Activated B cell treated with CpG ODN at 0.5 μM for 24 hours (primary cell): Measurements from ENCODE around the gene EPSTI1. TPM values are rescaled to one million over a fixed set of nuclear protein-coding genes. Genes with fewer than 3 reads are reported as not detected.
A peak's percentile ranks its signal among the peaks of the same experiment; 100 is the strongest.

ENCODE experiments used
- ATAC-seq: fragments of 200-7000 bp; cut with Tn5 transposase; one replicate; pipeline ENCODE4 v1.10.0; 2021; ENCODE audit warnings: low read depth, mild to moderate bottlenecking, moderate library complexity
- CTCF ChIA-PET: fragments of 350-600 bp; sonication (Branson Sonifier 250); formaldehyde crosslinking; loops from one replicate; lab custom pipeline; 2021; ENCODE audit warnings: antibody characterized with exemption; lab: Charles Lee
- POLR2A ChIA-PET: fragments of 350-600 bp; sonication (Branson Sonifier 250); formaldehyde crosslinking; loops from one replicate; lab custom pipeline; 2021; ENCODE audit warnings: antibody characterized with exemption; lab: Charles Lee
- DNase-seq: peaks from one replicate; pipeline ENCODE4 v3.0.0; 2022
- H3K27ac Mint-ChIP-seq: one replicate; pipeline ENCODE4 v1.8.0; 2020; ENCODE audit warnings: mixed read lengths
- H3K27me3 Mint-ChIP-seq: one replicate; pipeline ENCODE4 v1.8.0; 2021; ENCODE audit warnings: mixed read lengths
- H3K36me3 Mint-ChIP-seq: one replicate; pipeline ENCODE4 v1.8.0; 2021; ENCODE audit warnings: low read depth, mixed read lengths
- H3K4me1 Mint-ChIP-seq: one replicate; pipeline ENCODE4 v1.8.0; 2021; ENCODE audit warnings: mixed read lengths
- H3K4me3 Mint-ChIP-seq: one replicate; pipeline ENCODE4 v1.8.0; 2020; ENCODE audit warnings: mild to moderate bottlenecking, mixed read lengths
- H3K9me3 Mint-ChIP-seq: one replicate; pipeline ENCODE4 v1.8.0; 2020; ENCODE audit warnings: mixed read lengths
- CTCF ChIP-seq: fragments of 200-600 bp; IDR thresholded peaks from one replicate; pipeline ENCODE4 v1.8.0; 2022; ENCODE audit warnings: antibody characterized with exemption, mild to moderate bottlenecking
- intact Hi-C: fragments of 100-400 bp; cut with micrococcal nuclease; formaldehyde crosslinking; loops from one replicate; pipeline ENCODE4 v1.15.1; 2024
- total RNA-seq: library from RNA; stranded (reverse); gene quantifications from 2 replicates; pipeline ENCODE4 v1.2.3, GENCODE V29; 2022

EPSTI1 gene
- total RNA-seq, 1 donor from 2014 or later, result 32.8 TPM

GRCh38 chr13:43036351-43037250, 44.6 kb upstream of the EPSTI1 start:
- no peak for ATAC-seq
- Mint-ChIP-seq H3K9me3 (peaks cover 3% of the 10 kb centered on the region), H3K27me3 (no peaks in the 10 kb centered on the region), H3K36me3 (peaks cover 45% of the 10 kb centered on the region), H3K27ac (no peak overlapping the region), H3K4me1 (peaks cover 48% of the 10 kb centered on the region), H3K4me3 (no peak overlapping the region)
- no peak for TF ChIP-seq CTCF
- ChIA-PET CTCF (interaction anchor here (0.7 to 1.3 kb wide), 3 partner anchors 9 to 29 kb away, joined by 3 read pairs; no protein-coding TSS in a partner anchor), POLR2A (no interaction called here)
- DNase-seq, result no peak
- intact Hi-C loops, result no loop called here

GRCh38 chr13:43033038-43033437, 41.0 kb upstream of the EPSTI1 start:
- ATAC-seq, result no peak
- ChIA-PET POLR2A (no interaction called here), CTCF (no interaction called here)
- TF ChIP-seq CTCF, result no peak
- H3K4me1 Mint-ChIP-seq, result peaks cover 49% of the 10 kb centered on the region
- H3K27ac Mint-ChIP-seq, result no peak overlapping the region
- no peak for DNase-seq
- no peaks in the 10 kb centered on the region for H3K27me3 Mint-ChIP-seq
- peaks cover 56% of the 10 kb centered on the region for H3K36me3 Mint-ChIP-seq
- peaks cover 3% of the 10 kb centered on the region for H3K9me3 Mint-ChIP-seq
- intact Hi-C loops, result loop anchor here (1.0 kb wide), 1 partner anchor 8 kb away; no protein-coding TSS in a partner anchor
- H3K4me3 Mint-ChIP-seq, result no peak overlapping the region

GRCh38 chr13:43031881-43032280, 39.8 kb upstream of the EPSTI1 start:
- peaks cover 58% of the 10 kb centered on the region for H3K36me3 Mint-ChIP-seq
- ChIA-PET CTCF (interaction anchor here (2.0 kb wide), 1 partner anchor 63 kb away, joined by 8 read pairs; no protein-coding TSS in a partner anchor), POLR2A (interaction anchor here (0.7 to 1.9 kb wide), 3 partner anchors 9 to 14 kb away, joined by 3 to 11 read pairs (median 3); partner anchors contain the start of gene DNAJC15)
- intact Hi-C loops, result loop anchor here (2.0 kb wide), 1 partner anchor 43 kb away; no protein-coding TSS in a partner anchor
- no peak overlapping the region for H3K27ac Mint-ChIP-seq
- H3K27me3 Mint-ChIP-seq, result no peaks in the 10 kb centered on the region
- H3K4me3 Mint-ChIP-seq, result no peak overlapping the region
- TF ChIP-seq CTCF, result no peak
- peaks cover 53% of the 10 kb centered on the region for H3K4me1 Mint-ChIP-seq
- no peak for DNase-seq
- ATAC-seq, result no peak
- peaks cover 3% of the 10 kb centered on the region for H3K9me3 Mint-ChIP-seq

GRCh38 chr13:43030548-43030947, 38.5 kb upstream of the EPSTI1 start:
- H3K27me3 Mint-ChIP-seq, result no peaks in the 10 kb centered on the region
- peak overlapping the region; percentile 19 for H3K4me3 Mint-ChIP-seq
- no peak for DNase-seq
- ChIA-PET POLR2A (interaction anchor here (1.0 to 1.9 kb wide), 2 partner anchors 12 to 39 kb away, joined by 4 to 11 read pairs; no protein-coding TSS in a partner anchor), CTCF (interaction anchor here (2.0 kb wide), 1 partner anchor 61 kb away, joined by 8 read pairs; no protein-coding TSS in a partner anchor)
- peaks cover 58% of the 10 kb centered on the region for H3K36me3 Mint-ChIP-seq
- peak; percentile 96 for ATAC-seq
- H3K27ac Mint-ChIP-seq, result peak overlapping the region; percentile 25
- intact Hi-C loops, result loop anchor here (1.0 to 2.0 kb wide), 3 partner anchors 15 to 53 kb away; no protein-coding TSS in a partner anchor
- H3K4me1 Mint-ChIP-seq, result peaks cover 65% of the 10 kb centered on the region
- TF ChIP-seq CTCF, result no peak
- H3K9me3 Mint-ChIP-seq, result peaks cover 3% of the 10 kb centered on the region
